ENCODE measurements around the gene ARHGAP15. TPM values are rescaled to one million over a fixed set of nuclear protein-coding genes. Genes with fewer than 3 reads are reported as not detected.
"Not testable (repeated sequence)": the region's sequence is repeated elsewhere in the genome, so short reads cannot be mapped to it uniquely, and the experiment has no call there.

ARHGAP15 gene
- total RNA-seq, 4 donors from 2014 or later, result 0.80 to 53.1 (median 12.7) TPM

GRCh38 chr2:143530758-143531157 lies 401.5 kb downstream of the ARHGAP15 start:
- no peaks in the 10 kb centered on the region for H3K9me3 ChIP-seq
- WGBS, 2 donors (ENCODE audit: low coverage in 1 of 2), result 58% methylated on average over 2 of the region's 2 CpGs; no CpG with 5 or more reads in 1 of the 2 donors
- intact Hi-C loops (cut with DNase I; ENCODE audit: low total_unique reads), result no loop called here
- no peaks in the 10 kb centered on the region for H3K27me3 ChIP-seq
- H3K4me1 ChIP-seq, result peaks cover 0 to 3% (median 0%) of the 10 kb centered on the region in 4 donors
- in situ Hi-C loops (cut with MboI; ENCODE audit: low pct_ligation_motif_present in 1 of 4, low pct_unique_long_range_greater_than_20kb in 1 of 4, low sequenced_read_pairs in 3 of 4), result no loop called here
- H3K27ac ChIP-seq, result no peak overlapping the region
- no peaks in the 10 kb centered on the region for H3K36me3 ChIP-seq
- DNase-seq, result no peak
- no peak for TF ChIP-seq EP300 (IDR thresholded peaks at IDR 0.05; ENCODE audit: low read depth)
- TF ChIP-seq POLR2AphosphoS5 (IDR thresholded peaks at IDR 0.05), result no peak
- TF ChIP-seq POLR2A (IDR thresholded peaks at IDR 0.05), result no peak
- TF ChIP-seq CTCF (IDR thresholded peaks at IDR 0.05), result no peak
- no peak overlapping the region for H3K4me3 ChIP-seq

GRCh38 chr2:143532061-143532460 lies 402.8 kb downstream of the ARHGAP15 start:
- H3K4me3 ChIP-seq, result no peak overlapping the region
- H3K27me3 ChIP-seq, result no peaks in the 10 kb centered on the region
- in situ Hi-C loops (cut with MboI; ENCODE audit: low pct_ligation_motif_present in 1 of 4, low pct_unique_long_range_greater_than_20kb in 1 of 4, low sequenced_read_pairs in 3 of 4) (no loop called here), intact Hi-C loops (cut with DNase I; ENCODE audit: low total_unique reads) (no loop called here)
- DNase-seq, result no peak
- TF ChIP-seq EP300 (IDR thresholded peaks at IDR 0.05; ENCODE audit: low read depth), result no peak
- no peak for TF ChIP-seq CTCF (IDR thresholded peaks at IDR 0.05)
- TF ChIP-seq POLR2A (IDR thresholded peaks at IDR 0.05), result no peak
- TF ChIP-seq POLR2AphosphoS5 (IDR thresholded peaks at IDR 0.05), result no peak
- H3K27ac ChIP-seq, result no peak overlapping the region
- no peaks in the 10 kb centered on the region for H3K9me3 ChIP-seq
- H3K36me3 ChIP-seq, result no peaks in the 10 kb centered on the region
- H3K4me1 ChIP-seq, result no peaks in the 10 kb centered on the region

- 62 to 85% methylated on average over 2 to 4 of the region's 4 CpGs for WGBS, 2 donors (ENCODE audit: low coverage in 1 of 2)
- no peaks in the 10 kb centered on the region for H3K9me3 ChIP-seq
- TF ChIP-seq EP300 (IDR thresholded peaks at IDR 0.05; ENCODE audit: low read depth) (no peak), CTCF (IDR thresholded peaks at IDR 0.05) (no peak), POLR2A (IDR thresholded peaks at IDR 0.05) (no peak), POLR2AphosphoS5 (IDR thresholded peaks at IDR 0.05) (no peak)
- DNase-seq, result no peak
- no peaks in the 10 kb centered on the region for H3K4me1 ChIP-seq
- in situ Hi-C loops (cut with MboI; ENCODE audit: low pct_ligation_motif_present in 1 of 4, low pct_unique_long_range_greater_than_20kb in 1 of 4, low sequenced_read_pairs in 3 of 4), result no loop called here
- H3K27me3 ChIP-seq, result no peaks in the 10 kb centered on the region
- no peaks in the 10 kb centered on the region for H3K36me3 ChIP-seq
- no peak overlapping the region for H3K27ac ChIP-seq
- H3K4me3 ChIP-seq, result no peak overlapping the region
- intact Hi-C loops (cut with DNase I; ENCODE audit: low total_unique reads), result no loop called here
These were observed 404.6 kb downstream of the ARHGAP15 start for GRCh38 chr2:143533846-143534245.

DNA sequence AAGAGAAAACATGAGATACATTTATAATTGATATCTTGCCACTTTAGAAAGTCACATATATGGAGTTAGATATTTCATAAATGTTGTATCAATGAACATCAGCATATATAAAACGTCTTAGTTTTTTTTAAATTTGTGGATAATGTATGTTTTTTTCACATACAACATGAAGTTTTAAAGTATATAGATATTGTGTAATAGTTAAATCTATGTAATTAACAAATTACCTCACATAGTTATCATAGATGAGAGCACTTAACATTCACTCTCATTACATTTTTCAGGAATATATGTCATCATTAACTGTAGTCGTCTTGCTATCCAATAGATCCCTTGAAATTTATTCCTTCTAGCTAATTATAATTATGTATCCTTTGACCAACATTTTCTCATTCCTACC lies 406.6 kb downstream of the ARHGAP15 start:
- WGBS, 2 donors (ENCODE audit: low coverage in 1 of 2), result 77 to 85% methylated on average over 2 of the region's 2 CpGs
- Histone ChIP-seq H3K4me1 (no peaks in the 10 kb centered on the region), H3K36me3 (no peaks in the 10 kb centered on the region), H3K27me3 (no peaks in the 10 kb centered on the region), H3K9me3 (no peaks in the 10 kb centered on the region), H3K4me3 (no peak overlapping the region), H3K27ac (no peak overlapping the region)
- intact Hi-C loops (cut with DNase I; ENCODE audit: low total_unique reads) (no loop called here), in situ Hi-C loops (cut with MboI; ENCODE audit: low pct_ligation_motif_present in 1 of 4, low pct_unique_long_range_greater_than_20kb in 1 of 4, low sequenced_read_pairs in 3 of 4) (no loop called here)
- TF ChIP-seq POLR2A (IDR thresholded peaks at IDR 0.05), result no peak
- no peak for TF ChIP-seq POLR2AphosphoS5 (IDR thresholded peaks at IDR 0.05)
- TF ChIP-seq CTCF (IDR thresholded peaks at IDR 0.05), result no peak
- no peak for TF ChIP-seq EP300 (IDR thresholded peaks at IDR 0.05; ENCODE audit: low read depth)
- DNase-seq, result no peak

DNA sequence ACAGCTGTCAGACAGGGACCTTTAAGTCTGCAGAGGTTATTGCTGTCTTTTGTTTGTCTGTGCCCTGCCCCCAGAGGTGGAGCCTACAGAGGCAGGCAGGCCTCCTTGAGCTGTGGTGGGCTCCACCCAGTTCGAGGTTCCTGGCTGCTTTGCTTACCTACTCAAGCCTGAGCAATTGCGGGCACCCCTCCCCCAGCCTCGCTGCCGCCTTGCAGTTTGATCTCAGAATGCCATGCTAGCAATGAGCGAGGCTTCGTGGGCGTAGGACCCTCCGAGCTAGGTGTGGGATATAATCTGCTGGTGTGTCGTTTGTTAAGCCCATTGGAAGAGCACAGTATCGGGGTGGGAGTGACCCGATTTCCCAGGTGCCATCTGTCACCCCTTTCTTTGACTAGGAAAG lies 412.7 kb downstream of the ARHGAP15 start:
- H3K27ac ChIP-seq; H3K4me1 ChIP-seq; H3K27me3 ChIP-seq; in situ Hi-C loops (cut with MboI; ENCODE audit: low pct_ligation_motif_present in 1 of 4, low pct_unique_long_range_greater_than_20kb in 1 of 4, low sequenced_read_pairs in 3 of 4); intact Hi-C loops (cut with DNase I; ENCODE audit: low total_unique reads); DNase-seq; H3K4me3 ChIP-seq; H3K36me3 ChIP-seq; H3K9me3 ChIP-seq: not testable (repeated sequence)
- WGBS, 2 donors (ENCODE audit: low coverage in 1 of 2), result 87% methylated on average over 11 of the region's 11 CpGs; no CpG with 5 or more reads in 1 of the 2 donors

All from transverse colon (tissue), 4 donors.